IMR-90 (cell line): ENCODE results near the gene FMNL1. TPM values are rescaled to one million over a fixed set of nuclear protein-coding genes. Genes with fewer than 3 reads are reported as not detected.

ENCODE experiments used
- ATAC-seq: fragments of 200-7000 bp; cut with Tn5 transposase; 2 replicates; pipeline ENCODE4 v1.9.1; 2020; ENCODE audit warnings: low read depth, mild to moderate bottlenecking, moderate library complexity
- BruUV-seq: library from RNA; stranded (reverse); fragments of 400-500 nt; replicated peaks from 2 replicates; lab custom pipeline; 2021; lab: Mats Ljungman, UMichigan
- CTCF ChIA-PET: fragments of 300-600 bp; formaldehyde crosslinking; extraction: SDS; loops from one replicate; lab custom pipeline; 2021; ENCODE audit warnings: antibody characterized with exemption; lab: Yijun Ruan, JAX
- POLR2A ChIA-PET: fragments of 300-600 bp; sonication (Branson Sonifier 250); formaldehyde crosslinking; loops from one replicate; lab custom pipeline; 2022; ENCODE audit warnings: antibody characterized with exemption; ENCODE audit not compliant: unreplicated experiment; lab: Charles Lee
- DNase-seq: peaks from one replicate; pipeline ENCODE4 v3.0.0; 2013
- H2AFZ ChIP-seq: replicated peaks from 2 replicates; pipeline ENCODE3; 2013; ENCODE audit warnings: low read length, mild to moderate bottlenecking; ENCODE audit not compliant: poor library complexity
- H2AK5ac ChIP-seq: 2 replicates; pipeline ENCODE4 v1.6.1; 2013; ENCODE audit warnings: low read depth, low read length, inconsistent platforms
- H2AK9ac ChIP-seq: replicated peaks from 2 replicates; pipeline ENCODE3; 2013; ENCODE audit warnings: mild to moderate bottlenecking, low read depth, low read length, moderate library complexity; ENCODE audit not compliant: poor library complexity
- H2BK120ac ChIP-seq: 2 replicates; pipeline ENCODE4 v1.6.1; 2013; ENCODE audit warnings: low read depth, low read length, inconsistent platforms
- H2BK15ac ChIP-seq: 3 replicates; pipeline ENCODE4 v1.6.1; 2013; ENCODE audit warnings: low read depth, low read length, inconsistent platforms
- H2BK20ac ChIP-seq: 2 replicates; pipeline ENCODE4 v1.6.1; 2013; ENCODE audit warnings: low read depth, mild to moderate bottlenecking, inconsistent platforms, low read length, moderate library complexity
- H2BK5ac ChIP-seq: 2 replicates; pipeline ENCODE4 v1.6.1; 2013; ENCODE audit warnings: mild to moderate bottlenecking, low read depth, low read length, inconsistent platforms; ENCODE audit not compliant: poor library complexity, severe bottlenecking
- H3K14ac ChIP-seq: replicated peaks from 2 replicates; pipeline ENCODE4 v1.6.1; 2013; ENCODE audit warnings: low read depth, low read length, inconsistent platforms
- H3K18ac ChIP-seq: 2 replicates; pipeline ENCODE4 v1.6.1; 2013; ENCODE audit warnings: low read depth, low read length, control low read depth
- H3K23ac ChIP-seq: 2 replicates; pipeline ENCODE4 v1.6.1; 2013; ENCODE audit warnings: low read depth, low read length, inconsistent platforms
- H3K27ac ChIP-seq: 2 replicates; pipeline ENCODE4 v1.5.1; 2013; ENCODE audit warnings: mild to moderate bottlenecking, control low read depth, low read length; ENCODE audit not compliant: insufficient read depth
- H3K27me3 ChIP-seq: 2 replicates; pipeline ENCODE4 v1.6.1; 2013; ENCODE audit warnings: low read length; ENCODE audit not compliant: control insufficient read depth, insufficient read depth
- H3K36me3 ChIP-seq: 2 replicates; pipeline ENCODE4 v1.6.1; 2013; ENCODE audit warnings: low read length, mixed read lengths; ENCODE audit not compliant: control insufficient read depth, insufficient read depth
- H3K4ac ChIP-seq: 2 replicates; pipeline ENCODE4 v1.6.1; 2013; ENCODE audit warnings: low read depth, low read length, inconsistent platforms
- H3K4me1 ChIP-seq: 2 replicates; pipeline ENCODE4 v1.6.1; 2013; ENCODE audit warnings: low read length, mixed read lengths; ENCODE audit not compliant: control insufficient read depth, insufficient read depth
- H3K4me2 ChIP-seq: 2 replicates; pipeline ENCODE4 v1.6.1; 2013; ENCODE audit warnings: low read depth, mild to moderate bottlenecking, control low read depth, low read length, moderate library complexity
- H3K4me3 ChIP-seq: 2 replicates; pipeline ENCODE4 v1.5.1; 2013; ENCODE audit warnings: low read depth, mild to moderate bottlenecking, control low read depth, low read length, moderate library complexity; ENCODE audit not compliant: insufficient read depth
- H3K56ac ChIP-seq: 2 replicates; pipeline ENCODE4 v1.6.1; 2013; ENCODE audit warnings: low read length, inconsistent platforms; ENCODE audit not compliant: insufficient read depth; ENCODE audit errors: extremely low read depth
- H3K79me1 ChIP-seq, 2 experiments: 2 replicates each; pipeline ENCODE4 v1.6.1; 2013; ENCODE audit warnings: low read length in 2 of 2, inconsistent platforms in 1 of 2, low read depth in 1 of 2
- H3K9ac ChIP-seq: 2 replicates; pipeline ENCODE4 v1.6.1; 2013; ENCODE audit warnings: low read depth, low read length, control low read depth
- H3K9me1 ChIP-seq: 2 replicates; pipeline ENCODE4 v1.6.1; 2013; ENCODE audit warnings: low read length, inconsistent platforms; ENCODE audit not compliant: insufficient read depth
- H3K9me3 ChIP-seq: 2 replicates; pipeline ENCODE4 v1.6.1; 2013; ENCODE audit warnings: low read length; ENCODE audit not compliant: control insufficient read depth, insufficient read depth
- H4K20me1 ChIP-seq: 2 replicates; pipeline ENCODE4 v1.6.1; 2013; ENCODE audit warnings: low read length, inconsistent platforms; ENCODE audit not compliant: insufficient read depth
- H4K5ac ChIP-seq: 2 replicates; pipeline ENCODE4 v1.6.1; 2013; ENCODE audit warnings: mild to moderate bottlenecking, low read depth, low read length, control low read depth
- H4K8ac ChIP-seq, 2 experiments: 2 replicates each; pipeline ENCODE4 v1.6.1; 2013; ENCODE audit warnings: low read depth in 2 of 2, low read length in 2 of 2, control low read depth in 1 of 2, inconsistent platforms in 1 of 2
- H4K91ac ChIP-seq: 2 replicates; pipeline ENCODE4 v1.6.1; 2013; ENCODE audit warnings: low read depth, low read length, inconsistent platforms; ENCODE audit not compliant: insufficient read depth
- ELK1 ChIP-seq: fragments of 150-350 bp; IDR thresholded peaks from 2 replicates; pipeline ENCODE4 v1.6.1; 2016; ENCODE audit warnings: low read depth, mild to moderate bottlenecking, low read length, moderate library complexity, borderline replicate concordance
- RFX5 ChIP-seq: IDR thresholded peaks from 2 replicates; pipeline ENCODE4 v1.8.0; 2012; ENCODE audit warnings: low read depth, mild to moderate bottlenecking, low read length, moderate library complexity
- WGBS, 2 experiments: methylation state at CpG; one replicate each; pipeline versions ENCODE4 v1.1.5 to v1.1.7; 2013; ENCODE audit warnings: missing lambda C conversion rate in 2 of 2; ENCODE audit not compliant: insufficient read length in 1 of 2; ENCODE audit errors: extremely low coverage in 2 of 2; 5-methylcytosine and 5-hydroxymethylcytosine counted together
- dilution Hi-C: fragments of 300-500 bp; cut with HindIII; formaldehyde crosslinking; loops from one replicate; pipeline ENCODE4 v1.14.3; 2018; ENCODE audit warnings: low sequenced_read_pairs; ENCODE audit not compliant: unreplicated experiment
- in situ Hi-C: fragments of 300-500 bp; cut with MboI; formaldehyde crosslinking; loops from 3 replicates; pipeline ENCODE4 v1.14.3; 2019; ENCODE audit warnings: low sequenced_read_pairs, inconsistent platforms, mixed read lengths
- intact Hi-C: fragments of 100-400 bp; cut with micrococcal nuclease; formaldehyde crosslinking; loops from 2 replicates; pipeline ENCODE4 v1.10.0; 2022
- polyA plus RNA-seq, 3 experiments: library from polyadenylated mRNA; depleted of rRNA; stranded (reverse); fragments of >200 nt; gene quantifications; 2 replicates each; pipeline ENCODE4 v1.2.3, GENCODE V29; 2012; ENCODE audit warnings: low replicate concordance in 1 of 3
- total RNA-seq: library from RNA; depleted of rRNA; stranded (reverse); fragments of >200 nt; gene quantifications from 2 replicates; pipeline ENCODE4 v1.2.3, GENCODE V29; 2012
- TF ChIP-seq, protein P1 (sequence below): fragments of 150-350 bp; IDR thresholded peaks from 2 replicates; pipeline ENCODE4 v1.6.1; 2017; ENCODE audit warnings: mild to moderate bottlenecking, antibody characterized with exemption, low read length, low read depth

The FMNL1 gene
- total and polyA plus RNA-seq, 2 of the 4 experiments (the other 2 are of a cell fraction): 0.36 to 2.3 TPM

DNA sequence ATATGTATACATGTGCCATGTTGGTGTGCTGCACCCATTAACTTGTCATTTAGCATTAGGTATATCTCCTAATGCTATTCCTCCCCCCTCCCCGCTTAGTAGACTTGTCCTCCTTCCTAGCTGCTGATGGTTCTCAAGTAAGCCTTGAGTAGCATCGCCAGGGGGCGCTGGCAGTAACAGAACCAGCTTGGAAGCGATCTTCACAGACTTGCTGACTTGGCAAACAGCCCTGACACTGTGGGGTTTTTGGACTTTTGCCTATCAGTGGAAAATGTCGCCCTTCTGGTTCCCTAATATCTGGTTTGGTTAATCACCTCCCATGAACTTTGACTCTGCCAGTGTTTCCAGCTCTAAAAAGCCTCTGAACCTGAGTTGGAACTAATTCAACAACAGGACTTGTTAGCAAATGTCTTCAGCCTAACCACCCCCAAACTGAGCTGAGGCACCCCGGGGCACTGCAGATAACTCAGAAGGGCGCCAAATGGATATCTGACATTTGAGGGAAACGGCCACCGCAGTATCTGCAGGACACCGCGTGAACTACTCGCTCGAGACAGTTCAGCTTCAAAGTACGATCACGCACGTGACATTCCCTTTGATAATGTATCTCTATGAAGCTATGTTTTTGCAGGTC is 55.6 kb downstream of the FMNL1 start (continued):
- no peak for TF ChIP-seq ELK1

- no peaks in the 10 kb centered on the region for H3K27me3 ChIP-seq
- no peak overlapping the region for H2AK9ac ChIP-seq
- H2AFZ ChIP-seq: no peak overlapping the region
- dilution Hi-C loops (no loop called here), in situ Hi-C loops (loop anchor here (5.0 kb wide), 1 partner anchor 109 kb away; no protein-coding TSS in a partner anchor), intact Hi-C loops (loop anchor here (1.0 to 2.0 kb wide), 3 partner anchors 38 to 107 kb away; no protein-coding TSS in a partner anchor)
- H3K36me3 ChIP-seq: peaks cover 30% of the 10 kb centered on the region
- H3K4me3 ChIP-seq: no peak overlapping the region
- DNase-seq (peak; percentile 23), ATAC-seq (no peak)
- H3K4me1 ChIP-seq: peaks cover 8% of the 10 kb centered on the region
- no peak overlapping the region for H2BK20ac ChIP-seq
- no peak overlapping the region for H3K27ac ChIP-seq
- H4K8ac ChIP-seq: no peak overlapping the region
- no peak overlapping the region for H2BK120ac ChIP-seq
- H3K9me3 ChIP-seq: no peaks in the 10 kb centered on the region
- ChIA-PET POLR2A (no interaction called here), CTCF (interaction anchor here (1.0 to 2.5 kb wide), 8 partner anchors 15 to 109 kb away, joined by 3 to 16 read pairs (median 6); partner anchors contain the start of gene MAP3K14)
- BruUV-seq: no TSS peak
- H4K91ac ChIP-seq: no peak overlapping the region
- H3K4me2 ChIP-seq: no peak overlapping the region
- TF ChIP-seq, protein P1, sequence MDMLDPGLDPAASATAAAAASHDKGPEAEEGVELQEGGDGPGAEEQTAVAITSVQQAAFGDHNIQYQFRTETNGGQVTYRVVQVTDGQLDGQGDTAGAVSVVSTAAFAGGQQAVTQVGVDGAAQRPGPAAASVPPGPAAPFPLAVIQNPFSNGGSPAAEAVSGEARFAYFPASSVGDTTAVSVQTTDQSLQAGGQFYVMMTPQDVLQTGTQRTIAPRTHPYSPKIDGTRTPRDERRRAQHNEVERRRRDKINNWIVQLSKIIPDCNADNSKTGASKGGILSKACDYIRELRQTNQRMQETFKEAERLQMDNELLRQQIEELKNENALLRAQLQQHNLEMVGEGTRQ: no peak
- no peak for TF ChIP-seq RFX5
- H3K14ac ChIP-seq: no peak overlapping the region
- peaks cover 8% of the 10 kb centered on the region; the same call in 1 of the 2 replicates for H3K9me1 ChIP-seq
- H3K23ac ChIP-seq: no peak overlapping the region
- H3K9ac ChIP-seq: no peak overlapping the region
- H3K79me1 ChIP-seq: peaks cover 8 to 18% of the 10 kb centered on the region in 2 experiments; a peak in 2 of 4 replicates
- no peak overlapping the region for H2BK15ac ChIP-seq
- H2BK5ac ChIP-seq: no peak overlapping the region
- H3K18ac ChIP-seq: no peak overlapping the region
- H2AK5ac ChIP-seq: no peak overlapping the region
- H4K5ac ChIP-seq: no peak overlapping the region
- H3K4ac ChIP-seq: no peak overlapping the region
- H4K20me1 ChIP-seq: peaks cover 8% of the 10 kb centered on the region; the same call in 1 of the 2 replicates
- no peak overlapping the region for H3K56ac ChIP-seq
- WGBS, 2 experiments: no CpG with 5 or more reads among the region's 7 CpGs
These were observed 56.3 kb downstream of the FMNL1 start for GRCh38 chr17:45277992-45278391.
